ENCODE measurements around the gene ERN2. TPM values are rescaled to one million over a fixed set of nuclear protein-coding genes. Genes with fewer than 3 reads are reported as not detected.

ERN2 gene
- total RNA-seq, 1 experiment from 2014 or later, result 2.1 TPM

- Mint-ChIP-seq H3K4me3 (peak overlapping the region; percentile 98 to 100), H3K9me3 (no peaks in the 10 kb centered on the region), H3K36me3 (ENCODE audit: insufficient read depth in 1 of 3, low read depth in 3 of 3) (peaks cover 38 to 61% (median 49%) of the 10 kb centered on the region in 3 experiments), H3K27me3 (ENCODE audit: low read depth) (no peaks in the 10 kb centered on the region; the same call in 1 of the 2 replicates), H3K4me1 (peaks cover 18 to 24% of the 10 kb centered on the region in 2 experiments), H3K27ac (peak overlapping the region; percentile 52 to 89 (median 63); a peak in 5 of 7 replicates)
- H4K5ac ChIP-seq (ENCODE audit: insufficient read length, low read depth, low read length), result no peak overlapping the region
- no peaks in the 10 kb centered on the region for H4K20me1 ChIP-seq (ENCODE audit: control insufficient read depth, insufficient read depth, insufficient read length)
- H3K18ac ChIP-seq (ENCODE audit: insufficient read length, low read depth, low read length), result no peak overlapping the region
- peaks cover 12% of the 10 kb centered on the region for H3K23me2 ChIP-seq (ENCODE audit: insufficient read length, low read depth, low read length, poor library complexity, severe bottlenecking)
- H2BK120ac ChIP-seq (ENCODE audit: low read depth, low read length, poor library complexity, severe bottlenecking), result no peak overlapping the region
- H2BK15ac ChIP-seq (ENCODE audit: low read depth, low read length), result no peak overlapping the region
- H3K4me2 ChIP-seq (ENCODE audit: insufficient read depth, insufficient read length, low read length), result peak overlapping the region; percentile 100
- H4K91ac ChIP-seq (ENCODE audit: insufficient read length, low read depth, low read length), result no peak overlapping the region
- peaks cover 18% of the 10 kb centered on the region for H3K79me1 ChIP-seq (ENCODE audit: insufficient read depth, low read depth, low read length, poor library complexity, severe bottlenecking)
- no peak overlapping the region for H4K8ac ChIP-seq (replicated peaks; ENCODE audit: insufficient read length, low read depth, low read length)
- peak overlapping the region; percentile 91 for H3K9ac ChIP-seq (ENCODE audit: extremely low read depth, insufficient read length, low read length)
- WGBS (ENCODE audit: extremely low coverage, insufficient read length, low lambda C conversion rate), result no CpG with 5 or more reads among the region's 6 CpGs
- no peak overlapping the region for H3T11ph ChIP-seq (ENCODE audit: low read length)
- H2BK20ac ChIP-seq (ENCODE audit: low read depth, low read length, poor library complexity, severe bottlenecking), result no peak overlapping the region
- no peaks in the 10 kb centered on the region; the same call in 1 of the 2 replicates for H3K4me1 ChIP-seq (ENCODE audit: insufficient read depth, low read length)
- no peak overlapping the region for H3K56ac ChIP-seq (ENCODE audit: insufficient read length, low read depth, low read length)
- H2AFZ ChIP-seq (ENCODE audit: low read length), result no peak overlapping the region
- H2AK5ac ChIP-seq (ENCODE audit: insufficient read length, low read length), result no peak overlapping the region
- DNase-seq, result no peak
- H3K14ac ChIP-seq (ENCODE audit: insufficient read depth, low read length), result peak overlapping the region; percentile 93; the same call in 1 of the 2 replicates
- no peak overlapping the region for H2BK12ac ChIP-seq (ENCODE audit: insufficient read length, low read depth, low read length)
- H3K9me3 ChIP-seq (ENCODE audit: control insufficient read depth, low read depth, low read length), result no peaks in the 10 kb centered on the region
- H3K23ac ChIP-seq (ENCODE audit: insufficient read length, low read depth, low read length), result no peak overlapping the region
- no peak for TF ChIP-seq CTCF (conservative IDR thresholded peaks at IDR 0.05)
- peak overlapping the region; percentile 16 for H2BK5ac ChIP-seq (ENCODE audit: insufficient read length, low read length)
- no peaks in the 10 kb centered on the region for H3K27me3 ChIP-seq (ENCODE audit: insufficient read depth, low read length)
- peaks cover 23% of the 10 kb centered on the region; the same call in 1 of the 2 replicates for H3K79me2 ChIP-seq (ENCODE audit: insufficient read depth, low read length)
- H3K4ac ChIP-seq (ENCODE audit: low read depth, low read length), result no peak overlapping the region
- no peak overlapping the region for H3K27ac ChIP-seq (ENCODE audit: insufficient read length, low read depth, low read length)
These were observed 33.1 kb downstream of the ERN2 start for GRCh38 chr16:23679986-23680336.
